Stimulated activated CD8-positive, alpha-beta memory T cell treated with anti-CD3 and anti-CD28 coated beads, Interleukin-12 subunit alpha, Interleukin-12 subunit beta, amount 100 ng/mL, for 4 hours (primary cell): ENCODE measurements around the gene HTT.
"Not testable (repeated sequence)": the region's sequence is repeated elsewhere in the genome, so short reads cannot be mapped to it uniquely, and the experiment has no call there.

ENCODE experiments used
- DNase-seq: peaks from one replicate; pipeline ENCODE4 v3.0.0-alpha.2; 2020; ENCODE audit warnings: low read depth

Gene HTT

DNA sequence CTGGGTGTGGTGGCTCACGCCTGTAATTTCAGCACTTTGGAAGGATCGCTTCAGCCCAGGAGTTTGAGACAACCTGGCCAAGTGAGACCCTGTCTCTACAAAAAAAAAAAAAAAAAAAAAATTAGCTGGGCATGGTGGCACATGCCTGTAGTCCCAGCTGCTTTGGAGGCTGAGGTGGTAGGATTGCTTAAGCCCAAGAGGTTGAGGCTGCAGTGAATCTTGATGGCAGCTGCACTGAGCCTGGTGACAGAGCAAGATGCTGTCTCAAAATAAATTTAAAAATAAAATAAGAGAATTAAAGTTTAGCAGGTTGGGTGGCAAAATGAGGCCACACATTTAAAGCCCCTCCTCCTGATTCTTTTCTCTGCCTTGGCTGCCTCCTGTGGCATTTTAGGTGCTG is 47.1 kb downstream of the HTT start:
- no peak for DNase-seq

DNA sequence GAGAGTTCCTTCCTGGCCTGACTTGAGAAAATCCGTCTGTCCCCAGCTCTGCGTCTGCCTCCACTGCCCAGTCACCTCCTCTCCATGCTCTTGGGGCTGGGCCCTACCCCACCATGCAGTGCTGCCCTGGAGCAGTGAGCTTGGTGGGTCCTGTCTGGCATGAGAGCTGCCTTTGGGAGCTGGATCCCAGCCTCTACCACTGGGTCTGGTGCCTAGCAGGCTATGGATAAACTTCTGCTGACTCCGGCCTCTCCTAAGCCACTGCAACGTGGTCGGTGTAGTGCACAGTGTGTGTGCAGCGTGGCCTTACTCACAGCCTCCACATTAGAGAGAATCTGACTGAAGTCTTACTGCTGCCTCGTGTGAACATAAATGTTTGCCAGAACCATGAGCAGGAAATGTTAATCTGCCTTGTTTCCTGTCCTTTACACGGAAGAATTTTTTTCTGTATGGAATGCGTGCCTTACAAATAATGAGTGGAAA is 47.6 kb downstream of the HTT start:
- no peak for DNase-seq

DNA sequence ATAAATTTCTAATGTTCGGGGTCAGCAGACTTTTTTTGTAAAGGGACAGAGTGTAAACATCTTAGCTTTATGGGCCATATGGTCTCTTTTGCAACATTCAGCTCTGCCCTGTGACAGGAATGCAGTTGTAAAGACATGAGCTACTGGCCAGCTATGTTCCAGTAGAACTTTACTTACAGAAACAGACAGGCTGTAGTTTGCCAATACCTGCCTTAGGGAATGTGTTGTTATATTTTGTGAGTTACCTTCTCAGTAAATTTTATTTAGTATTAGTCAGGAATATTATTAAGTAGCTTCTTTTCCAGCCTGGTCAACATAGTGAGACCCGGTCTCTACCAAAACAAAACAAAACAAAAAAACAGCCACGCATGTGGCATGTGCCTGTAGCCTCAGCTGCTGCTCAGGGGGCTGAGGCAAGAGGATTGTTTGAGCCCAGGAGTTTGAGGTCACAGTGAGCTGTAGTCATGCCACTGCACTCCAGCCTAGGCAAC is 48.7 kb downstream of the HTT start:
- no peak for DNase-seq

DNA sequence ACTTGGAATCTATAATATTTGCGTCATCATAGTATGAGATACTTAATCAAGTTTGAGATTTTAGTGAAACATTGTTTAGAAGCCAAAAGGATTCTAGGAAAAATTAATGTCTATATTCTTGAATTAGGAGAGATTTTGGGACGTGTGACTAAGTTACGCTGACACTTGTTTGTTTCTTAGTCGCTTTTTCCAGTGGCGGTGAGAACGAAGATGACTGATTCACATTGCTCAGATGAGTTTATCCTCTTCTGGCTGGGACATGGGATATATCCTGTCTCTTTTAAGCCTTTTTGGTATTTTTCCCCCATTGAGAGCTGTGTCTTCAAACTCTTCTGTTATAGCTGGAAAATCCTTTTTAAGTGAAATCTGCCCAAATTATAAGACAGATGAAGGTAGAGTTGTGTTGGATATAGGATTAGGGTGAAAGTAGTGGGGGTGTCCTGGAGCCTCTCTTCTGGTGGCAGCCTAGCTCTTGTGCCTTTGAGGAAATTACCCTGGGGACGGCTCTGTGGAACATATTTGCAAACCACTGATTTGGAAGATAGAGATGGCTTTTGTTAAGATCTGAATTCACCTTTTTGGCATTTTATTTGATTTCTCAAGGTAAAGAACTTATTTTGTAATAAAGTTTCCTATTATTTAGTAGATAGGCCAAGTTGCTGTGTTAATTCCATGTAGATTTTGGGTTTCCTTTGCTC is 49.7 kb downstream of the HTT start:
- no peak for DNase-seq

DNA sequence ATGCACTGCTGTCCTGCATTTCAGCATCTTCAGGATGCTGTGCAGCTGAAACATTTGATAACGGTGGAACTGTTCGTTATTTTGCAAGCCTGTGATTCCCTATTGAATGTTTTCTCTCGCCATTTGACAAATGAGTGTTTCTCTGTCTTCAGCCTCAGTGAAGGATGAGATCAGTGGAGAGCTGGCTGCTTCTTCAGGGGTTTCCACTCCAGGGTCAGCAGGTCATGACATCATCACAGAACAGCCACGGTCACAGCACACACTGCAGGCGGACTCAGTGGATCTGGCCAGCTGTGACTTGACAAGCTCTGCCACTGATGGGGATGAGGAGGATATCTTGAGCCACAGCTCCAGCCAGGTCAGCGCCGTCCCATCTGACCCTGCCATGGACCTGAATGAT is 52.6 kb downstream of the HTT start:
- no peak for DNase-seq

DNA sequence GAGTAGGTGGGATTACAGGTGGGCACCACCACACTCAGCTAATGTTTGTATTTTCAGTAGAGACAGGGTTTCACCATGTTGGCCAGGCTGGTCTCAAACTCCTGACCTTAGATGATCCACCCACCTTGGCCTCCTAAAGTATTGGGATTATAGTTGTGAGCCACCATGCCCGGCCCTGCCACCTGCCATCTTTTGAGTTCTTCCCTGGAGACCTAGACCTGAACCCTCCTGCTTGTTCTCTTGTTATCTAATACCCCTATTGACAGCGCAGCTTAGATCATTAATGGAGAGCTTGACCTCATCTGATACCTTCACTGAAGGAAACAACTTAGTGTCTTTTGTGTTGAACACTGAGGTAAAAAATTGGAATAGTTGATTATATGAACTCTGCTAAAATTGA is 53.6 kb downstream of the HTT start:
- DNase-seq, result no peak

DNA sequence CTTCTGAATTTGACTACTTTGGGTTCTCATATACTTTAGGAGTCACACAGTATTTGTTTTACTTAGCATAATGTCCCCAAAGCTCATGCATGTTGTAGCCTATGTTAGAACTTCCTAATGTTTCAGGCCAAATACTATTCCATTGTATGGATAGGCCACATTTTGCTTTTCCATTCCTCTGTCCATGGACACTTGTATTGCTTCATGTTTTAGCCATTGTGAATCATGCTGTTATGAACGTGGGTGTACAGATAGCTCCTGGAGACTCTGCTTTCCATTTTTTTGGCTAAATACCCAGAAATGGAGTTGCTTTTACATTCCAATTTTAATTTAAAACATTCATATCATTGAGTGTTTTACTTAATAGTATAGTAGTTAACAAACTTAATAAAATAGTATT is 54.5 kb downstream of the HTT start:
- DNase-seq, result no peak

DNA sequence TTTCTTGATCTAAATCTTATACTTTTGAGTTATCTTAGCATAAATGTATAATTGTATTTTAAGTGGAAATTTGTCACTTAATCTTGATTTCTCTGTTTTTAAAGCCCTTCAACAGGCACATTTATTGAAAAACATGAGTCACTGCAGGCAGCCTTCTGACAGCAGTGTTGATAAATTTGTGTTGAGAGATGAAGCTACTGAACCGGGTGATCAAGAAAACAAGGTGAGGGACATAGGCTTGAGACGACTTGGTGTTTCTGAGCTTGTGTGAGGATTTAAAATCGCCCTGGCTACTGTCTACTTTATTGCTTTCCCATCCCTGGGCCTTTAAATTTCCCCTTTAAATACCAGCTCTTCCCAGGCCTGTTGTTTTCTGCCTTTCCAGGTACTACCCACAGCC is 55.7 kb downstream of the HTT start:
- DNase-seq, result no peak

DNA sequence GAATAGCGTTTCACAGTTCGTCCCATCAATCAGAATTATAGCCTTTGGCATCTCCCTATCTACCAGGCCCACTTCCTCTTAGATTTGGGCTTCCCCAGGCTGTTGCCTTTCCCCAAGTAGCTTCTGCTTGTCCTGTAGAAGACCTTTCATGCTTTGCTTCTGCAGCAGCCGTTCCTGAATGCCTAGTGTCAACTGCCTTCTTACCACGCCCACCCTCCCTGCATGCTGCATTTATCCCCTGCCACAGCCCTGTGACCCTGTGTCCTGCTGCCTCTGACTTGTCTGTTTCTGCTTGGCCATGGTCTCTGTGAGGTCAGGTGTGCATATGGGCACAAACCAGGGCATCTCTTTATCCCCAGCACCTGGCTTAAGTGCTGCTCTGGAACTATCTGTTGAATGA is 56.3 kb downstream of the HTT start:
- DNase-seq, result no peak

DNA sequence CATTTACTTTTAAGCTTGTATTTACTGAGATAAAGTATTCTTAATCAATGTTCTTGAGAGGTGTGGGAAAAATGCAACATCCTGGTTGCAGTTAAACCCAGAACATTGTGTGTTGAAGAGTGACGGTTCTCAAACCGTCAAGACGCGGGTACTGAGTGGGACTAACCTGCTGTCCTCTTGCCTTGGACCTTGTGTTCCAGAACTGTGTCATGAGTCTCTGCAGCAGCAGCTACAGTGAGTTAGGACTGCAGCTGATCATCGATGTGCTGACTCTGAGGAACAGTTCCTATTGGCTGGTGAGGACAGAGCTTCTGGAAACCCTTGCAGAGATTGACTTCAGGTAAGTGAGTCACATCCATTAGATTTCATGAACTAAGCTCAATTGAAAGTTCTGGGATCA is 59.7 kb downstream of the HTT start:
- no peak for DNase-seq

DNA sequence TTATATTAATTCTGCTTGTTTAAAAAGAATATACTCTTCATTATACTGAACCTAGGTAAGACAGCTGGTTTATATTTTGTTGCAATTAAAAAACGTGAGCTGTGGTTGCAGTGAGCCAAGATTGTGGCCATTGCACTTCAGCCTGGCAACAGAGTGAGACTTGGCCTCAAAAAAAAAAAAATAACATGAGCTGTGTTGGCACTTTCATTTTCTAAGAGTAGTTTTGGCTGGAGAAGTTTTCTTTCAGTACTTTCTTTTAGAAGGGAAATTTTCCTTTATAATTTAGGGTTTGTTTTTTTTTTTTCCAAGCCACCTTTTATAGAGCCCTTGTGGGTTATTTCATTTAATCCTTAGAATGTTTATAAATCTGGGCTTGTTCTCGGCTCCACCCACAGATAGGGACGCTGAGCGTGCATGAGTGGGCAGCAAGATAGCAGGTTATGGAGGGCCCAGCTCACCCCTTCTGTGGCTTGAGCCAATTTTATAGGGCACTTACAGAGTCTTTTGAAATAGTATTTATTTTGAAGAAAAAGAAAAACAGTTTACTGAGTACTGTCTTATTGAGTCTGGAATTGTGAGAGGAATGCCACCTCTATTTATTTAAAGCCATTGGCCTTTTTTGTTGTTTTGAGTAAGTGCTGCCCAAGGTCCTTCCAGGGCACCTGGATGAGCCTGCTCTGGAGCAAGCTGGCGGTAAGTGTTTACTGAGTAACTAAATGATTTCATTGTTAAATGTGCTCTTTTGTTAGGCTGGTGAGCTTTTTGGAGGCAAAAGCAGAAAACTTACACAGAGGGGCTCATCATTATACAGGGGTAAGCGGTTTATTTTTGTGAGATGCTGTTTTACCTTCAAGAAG is 60.9 kb downstream of the HTT start:
- no peak for DNase-seq

DNA sequence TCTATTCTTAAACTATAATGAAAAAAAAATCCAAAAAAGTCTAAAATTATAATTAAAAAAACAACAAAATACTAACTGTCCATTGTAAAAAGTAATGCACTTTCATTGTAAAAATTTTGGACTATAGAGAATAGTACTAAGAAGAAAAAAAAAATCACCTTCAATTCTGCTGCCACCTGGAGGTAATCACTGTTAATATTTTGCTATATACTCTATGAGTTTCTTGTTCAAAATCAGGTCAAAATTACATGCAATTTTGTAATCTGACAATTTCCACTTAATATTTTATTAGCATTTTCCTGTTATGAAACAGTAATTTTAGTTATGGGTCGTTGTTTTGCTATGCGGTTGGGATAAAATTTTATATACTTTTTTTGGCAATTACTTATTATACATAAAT is 62.0 kb downstream of the HTT start:
- DNase-seq, result no peak

DNA sequence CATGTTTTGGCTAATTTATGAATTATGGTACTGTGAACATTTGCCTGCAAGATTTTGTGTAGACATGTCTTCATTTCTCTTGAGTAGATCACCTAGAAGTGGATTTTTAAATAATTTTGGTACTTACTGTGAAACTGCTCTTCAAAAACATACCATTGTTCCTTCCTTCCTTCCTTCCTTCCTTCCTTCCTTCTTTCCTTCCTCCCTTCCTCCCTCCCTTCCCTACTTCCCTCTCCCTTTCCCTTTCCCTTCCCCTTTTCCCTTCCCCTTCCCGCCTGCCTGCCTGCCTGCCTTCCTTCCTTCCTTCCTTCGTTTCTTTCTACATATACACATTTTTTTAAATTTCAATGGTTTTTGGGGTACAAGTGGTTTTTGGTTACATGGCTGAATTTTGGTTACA is 63.4 kb downstream of the HTT start:
- no peak for DNase-seq

DNA sequence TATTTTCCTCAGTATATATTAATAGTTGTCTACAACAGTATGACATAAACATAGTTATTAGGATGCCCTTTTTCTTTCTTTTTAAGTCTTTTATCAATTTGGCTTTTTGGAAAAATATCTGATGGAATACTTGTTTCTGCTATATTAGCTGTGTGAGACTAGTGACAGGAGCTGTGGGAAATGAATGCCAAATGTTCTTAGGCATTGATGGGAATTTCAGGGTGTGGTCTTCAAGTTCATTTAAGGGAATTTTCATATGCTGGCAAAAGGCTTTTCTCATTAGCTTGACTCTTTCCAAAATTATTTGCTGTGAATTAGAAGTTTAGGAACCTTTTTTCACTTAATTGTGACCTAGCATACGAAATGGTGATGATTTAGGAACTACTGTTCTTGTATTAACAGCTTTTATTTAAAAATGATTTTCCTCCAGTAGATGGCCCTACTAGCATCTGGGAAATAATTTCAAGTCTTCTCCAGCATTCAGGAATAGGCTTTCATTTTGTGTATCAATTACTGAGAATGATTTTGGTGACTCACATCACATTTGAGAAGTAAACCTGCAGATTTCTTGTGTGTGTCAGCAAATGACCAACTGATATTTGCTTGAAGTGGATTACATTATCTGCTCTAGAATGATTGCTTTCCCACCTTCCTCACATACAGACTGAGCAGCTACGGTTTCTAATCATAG is 70.9 kb downstream of the HTT start:
- DNase-seq, result no peak

DNA sequence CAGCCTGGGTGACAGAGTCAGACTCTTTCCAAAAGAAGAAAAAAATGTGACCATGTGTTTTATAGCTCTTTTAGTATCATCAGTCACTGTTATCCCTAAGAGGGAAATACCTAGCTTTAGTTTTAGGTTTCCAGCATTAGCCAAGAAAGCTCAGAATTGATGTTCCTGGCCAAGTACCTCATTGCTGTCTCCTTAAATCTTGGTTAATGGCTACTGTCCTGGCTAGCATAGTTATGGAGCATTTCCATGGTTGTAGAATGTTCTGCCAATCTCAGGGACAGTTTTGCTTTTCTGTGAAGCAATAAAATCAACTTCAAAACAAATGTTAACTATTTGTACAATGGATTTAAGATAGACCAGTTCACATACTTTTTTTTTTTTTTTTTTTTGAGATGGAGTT is 74.4 kb downstream of the HTT start:
- DNase-seq, result no peak

DNA sequence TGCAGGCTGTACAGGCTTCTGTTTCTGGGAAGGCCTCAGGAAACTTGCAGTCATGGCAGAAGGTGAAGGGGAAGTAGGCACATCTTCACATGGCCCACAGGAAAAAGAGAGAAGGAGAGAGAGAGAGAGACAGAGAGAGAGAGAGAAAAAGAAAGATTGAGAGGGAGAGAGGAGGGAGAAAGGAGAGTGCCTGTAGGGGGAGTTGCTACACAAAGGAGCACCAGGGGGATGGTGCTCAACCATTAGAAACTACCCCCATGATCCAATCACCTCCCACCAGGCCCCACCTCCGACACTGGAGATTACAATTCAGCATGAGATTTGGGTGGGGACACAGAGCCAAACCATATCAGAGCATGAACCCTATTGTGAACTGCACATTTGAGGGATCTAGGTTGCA is 76.8 kb downstream of the HTT start:
- DNase-seq, result not testable (repeated sequence)

DNA sequence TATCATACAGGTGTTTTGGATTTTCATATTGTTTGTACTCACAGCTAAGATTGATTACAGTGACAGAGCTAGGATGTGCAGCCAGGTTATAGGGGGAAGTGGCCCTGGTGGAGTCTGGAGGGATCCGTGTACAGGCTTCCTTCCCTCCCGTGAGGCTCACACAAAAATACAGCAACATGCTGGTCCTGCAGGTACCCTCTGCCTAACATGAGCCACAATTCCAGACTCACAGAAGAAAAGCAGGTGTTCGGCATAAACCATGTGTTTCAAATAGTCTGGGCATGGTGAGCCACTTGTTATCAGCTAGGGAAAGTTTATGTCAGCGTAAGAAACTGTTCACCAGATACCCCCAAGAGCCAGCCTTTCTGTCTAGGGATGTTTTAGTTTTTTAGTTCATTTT is 82.9 kb downstream of the HTT start:
- DNase-seq, result no peak

DNA sequence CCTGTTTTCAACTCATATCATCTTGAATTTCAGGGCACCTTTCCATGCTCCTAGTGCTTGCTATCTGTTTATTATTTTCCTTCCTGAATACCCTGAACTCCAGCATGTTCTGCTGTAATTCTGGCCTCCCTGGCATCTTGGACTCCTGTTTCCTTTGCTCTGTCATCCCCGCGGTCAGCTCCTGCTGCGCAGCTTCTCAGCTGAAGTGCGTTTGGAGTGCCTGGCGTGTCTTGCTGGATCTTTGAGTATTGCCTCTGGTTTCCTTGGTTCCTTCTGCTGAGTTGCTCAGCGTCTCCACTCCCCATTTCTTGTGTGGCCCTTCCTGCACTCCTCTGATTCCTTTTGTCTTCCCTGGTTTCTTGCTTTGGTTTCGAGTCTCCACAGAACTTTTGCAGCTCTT is 84.4 kb downstream of the HTT start:
- no peak for DNase-seq

DNA sequence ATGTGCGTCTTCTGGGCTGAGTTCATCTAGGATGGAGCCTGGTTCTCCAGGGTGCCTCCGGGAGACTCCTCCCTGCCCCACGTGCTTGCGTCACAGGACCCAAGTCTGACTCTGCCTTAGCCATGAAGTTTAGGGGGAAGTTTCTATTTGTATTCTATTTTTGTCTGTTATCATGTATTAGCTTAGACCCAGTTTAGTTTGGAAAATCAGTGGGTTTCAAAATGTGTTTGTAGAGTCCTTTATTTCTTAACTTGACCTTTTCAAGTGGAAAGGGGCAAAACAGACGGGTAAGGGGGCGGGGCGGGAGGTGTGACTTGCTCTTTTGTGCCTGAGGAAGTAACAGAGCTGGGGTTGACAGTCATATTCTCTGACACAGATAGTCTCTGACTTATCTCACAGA is 86.0 kb downstream of the HTT start:
- no peak for DNase-seq

DNA sequence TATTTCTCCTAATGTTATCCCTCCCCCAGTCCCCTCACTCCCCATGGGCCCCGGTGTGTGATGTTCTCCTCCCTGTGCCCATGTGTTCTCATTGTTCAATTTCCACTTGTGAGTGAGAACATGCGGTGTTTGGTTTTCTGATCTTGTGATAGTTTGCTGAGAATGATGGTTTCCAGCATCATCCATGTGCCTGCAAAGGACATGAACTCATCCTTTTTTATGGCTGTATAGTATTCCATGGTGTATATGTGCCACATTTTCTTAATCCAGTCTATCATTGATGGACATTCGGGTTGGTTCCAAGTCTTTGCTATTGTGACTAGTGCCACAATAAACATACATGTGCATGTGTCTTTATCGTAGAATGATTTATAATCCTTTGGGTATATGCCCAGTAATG is 86.6 kb downstream of the HTT start:
- not testable (repeated sequence) for DNase-seq

DNA sequence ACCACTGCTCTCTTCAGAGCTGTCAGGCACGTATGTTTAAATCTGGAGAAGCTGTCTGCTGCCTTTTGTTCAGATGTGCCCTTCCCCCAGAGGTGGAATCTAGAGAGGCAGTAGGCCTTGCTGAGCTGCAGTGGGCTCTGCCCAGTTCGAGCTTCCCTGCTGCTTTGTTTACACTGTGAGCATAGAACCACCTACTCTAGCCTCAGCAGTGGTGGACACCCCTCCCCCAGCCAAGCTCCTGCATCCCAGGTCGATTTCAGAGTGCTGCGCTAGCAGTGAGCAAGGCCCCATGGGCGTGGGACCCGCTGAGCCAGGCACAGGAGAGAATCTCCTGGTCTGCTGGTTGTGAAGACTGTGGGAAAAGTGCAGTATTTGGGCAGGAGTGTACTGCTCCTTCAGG is 92.0 kb downstream of the HTT start:
- DNase-seq, result not testable (repeated sequence)

DNA sequence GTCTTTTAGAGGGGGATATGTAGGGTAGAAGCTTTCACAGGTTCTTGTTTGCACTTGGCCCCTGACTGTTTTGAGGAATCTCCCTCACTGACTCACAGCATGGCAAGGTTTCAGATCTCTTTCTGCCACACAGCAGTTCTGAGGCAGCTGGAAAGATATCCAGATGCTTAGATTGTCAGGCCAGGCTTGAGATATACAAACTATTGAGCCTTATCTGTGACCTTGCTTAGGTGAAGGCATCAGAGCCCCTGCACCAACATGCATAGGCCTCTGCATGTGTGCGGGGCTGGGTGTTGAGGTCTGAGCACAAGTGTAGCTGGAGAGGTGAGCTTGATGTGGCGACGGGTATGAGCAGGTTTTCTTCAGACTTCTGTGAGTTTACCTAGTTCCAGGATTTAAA is 93.5 kb downstream of the HTT start:
- no peak for DNase-seq
